Measurements from ENCODE around the gene LRRC72.
"Not testable (repeated sequence)": the region's sequence is repeated elsewhere in the genome, so short reads cannot be mapped to it uniquely, and the experiment has no call there.

Gene LRRC72

DNA sequence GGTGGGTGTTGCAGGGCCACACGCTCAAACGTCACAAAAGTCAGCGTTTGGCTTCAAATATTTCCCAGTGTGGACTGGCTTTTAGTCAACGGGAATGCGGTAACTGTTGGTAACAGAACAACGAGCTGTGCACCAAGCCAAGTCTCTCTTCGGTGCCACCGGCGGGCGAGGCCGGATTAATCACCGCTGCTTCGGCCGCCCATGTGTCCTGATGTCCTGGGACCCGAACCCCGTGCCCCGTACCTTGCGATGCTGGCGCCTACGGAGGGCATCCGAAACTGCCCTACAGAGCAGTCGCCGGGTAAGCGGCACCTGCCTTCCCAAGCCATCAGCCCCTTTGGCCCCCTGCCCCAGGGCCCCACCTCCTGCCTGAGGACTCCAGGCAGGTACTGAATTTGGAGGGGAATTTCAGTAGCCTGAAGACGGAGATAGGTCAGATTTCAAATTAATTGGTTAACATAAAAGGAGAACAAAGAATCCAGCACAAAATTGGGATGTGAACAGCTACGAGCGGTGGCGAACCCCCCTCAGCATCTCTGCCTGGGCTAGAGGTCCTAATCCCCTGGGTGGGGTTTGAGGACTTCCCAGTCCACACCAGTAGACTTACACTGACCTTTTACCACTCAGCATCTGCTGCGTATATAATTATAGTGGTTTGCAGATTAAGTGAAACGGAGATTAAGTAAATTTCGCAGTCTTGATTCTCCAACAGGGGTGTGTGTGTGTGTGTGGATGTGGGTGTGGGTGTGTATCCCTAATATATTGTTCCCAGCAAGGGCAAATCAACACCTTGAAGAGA, at the start of gene LRRC72:
LRRC72 (plus strand) TSS at position 84 of the 799 bp plus-strand sequence; CDS start at position 212, 128 bp downstream.
- DNase-seq (ENCODE audit: low spot score) = no peak

DNA sequence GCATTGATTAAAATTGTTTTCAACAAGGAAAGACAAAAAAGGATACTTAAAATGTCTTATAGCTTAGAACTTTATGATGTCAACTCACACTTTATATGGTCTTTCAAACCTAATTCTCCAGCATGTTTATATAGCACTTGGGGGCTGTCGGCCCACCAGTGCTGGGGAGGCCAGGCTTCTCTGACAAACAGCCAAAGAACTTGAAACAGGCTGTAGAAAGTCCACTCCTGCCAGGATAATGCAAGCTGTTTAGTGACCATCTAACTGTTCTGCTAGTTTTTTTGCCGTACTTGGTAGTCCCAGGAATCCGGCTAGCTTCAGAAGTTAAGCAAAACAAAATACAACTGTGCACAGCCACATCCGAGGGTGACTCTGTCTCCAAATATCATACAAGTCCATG, 47.5 kb upstream of the LRRC72 start:
- no peak for DNase-seq (ENCODE audit: low spot score)

DNA sequence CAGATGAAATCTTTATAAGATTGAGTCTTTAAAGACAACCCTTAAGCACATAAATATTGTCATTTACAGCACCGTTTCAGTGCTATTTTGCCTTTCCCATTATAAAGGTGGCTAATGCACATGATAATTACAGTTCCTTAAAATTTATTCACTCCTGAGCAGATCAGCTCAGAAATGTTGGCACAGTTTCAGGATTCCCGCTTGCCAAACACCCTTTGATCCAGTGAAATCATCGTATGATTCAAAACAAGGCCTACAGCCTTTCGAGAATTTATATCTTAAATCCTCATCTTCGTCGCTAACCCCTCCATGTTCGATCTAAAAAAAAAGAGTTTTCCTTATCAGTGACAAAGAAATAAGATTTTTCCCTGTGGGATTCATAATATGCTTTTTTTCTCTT, 47.0 kb upstream of the LRRC72 start:
- DNase-seq (ENCODE audit: low spot score) = no peak

DNA sequence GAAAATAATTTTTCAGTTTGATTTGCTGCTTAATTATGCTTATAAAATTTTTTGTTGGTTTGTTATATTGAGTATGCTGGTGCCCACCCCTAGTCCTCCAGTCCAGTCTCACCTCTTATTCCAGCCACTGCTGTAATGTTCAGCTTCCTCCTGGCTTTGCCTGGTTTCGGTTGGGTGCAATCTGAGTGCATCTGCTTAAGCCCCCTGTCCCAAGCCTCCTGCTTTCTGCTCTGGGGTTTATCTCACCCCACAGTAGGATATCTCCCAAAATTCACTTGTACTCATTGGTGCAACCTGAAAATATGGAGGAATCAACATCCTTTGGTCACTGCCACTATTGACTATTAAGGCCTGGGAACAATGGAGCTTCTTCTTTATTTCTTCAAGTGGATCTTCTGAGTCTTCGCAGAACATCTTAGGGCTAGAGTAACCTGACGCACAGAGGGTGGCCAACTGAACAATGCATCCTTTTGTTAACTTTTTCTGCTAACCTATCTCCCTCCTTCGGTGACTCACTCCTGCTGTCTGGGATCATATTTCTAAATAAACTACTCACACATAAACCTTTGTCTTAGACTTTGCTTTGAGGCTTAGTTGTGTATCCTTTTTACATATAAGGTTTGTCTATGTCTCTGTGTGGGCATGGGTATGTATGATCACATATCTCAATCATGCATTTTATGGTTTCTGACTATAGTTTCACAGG, 42.0 kb upstream of the LRRC72 start:
- no peak for DNase-seq (ENCODE audit: low spot score)

DNA sequence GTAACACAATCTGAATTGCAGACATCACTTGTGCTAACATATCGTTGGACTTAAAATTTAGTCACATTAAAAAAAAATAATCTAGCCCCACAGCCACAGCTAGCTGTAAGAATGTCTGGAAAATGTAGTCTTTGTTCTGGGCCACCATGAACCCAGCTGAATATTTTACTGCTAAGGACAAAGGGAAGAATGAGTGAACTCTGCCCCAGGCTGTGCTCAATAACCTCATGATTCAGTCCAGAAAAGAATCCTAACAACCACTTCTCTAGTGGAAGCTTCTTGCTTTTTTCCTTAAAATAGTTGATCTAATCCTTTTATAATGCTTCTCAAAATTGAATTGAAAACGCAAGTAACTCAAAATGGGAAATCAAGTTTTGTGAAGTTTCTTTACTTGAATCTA, 35.5 kb upstream of the LRRC72 start:
- no peak for DNase-seq (ENCODE audit: low spot score)

- no peak for DNase-seq (ENCODE audit: low spot score)
These were observed 34.0 kb upstream of the LRRC72 start for GRCh38 chr7:16492513-16493062.

GRCh38 chr7:16493266-16493665, 33.4 kb upstream of the LRRC72 start:
- DNase-seq (ENCODE audit: low spot score) = no peak

GRCh38 chr7:16494551-16494950, 32.1 kb upstream of the LRRC72 start:
- no peak for DNase-seq (ENCODE audit: low spot score)

DNA sequence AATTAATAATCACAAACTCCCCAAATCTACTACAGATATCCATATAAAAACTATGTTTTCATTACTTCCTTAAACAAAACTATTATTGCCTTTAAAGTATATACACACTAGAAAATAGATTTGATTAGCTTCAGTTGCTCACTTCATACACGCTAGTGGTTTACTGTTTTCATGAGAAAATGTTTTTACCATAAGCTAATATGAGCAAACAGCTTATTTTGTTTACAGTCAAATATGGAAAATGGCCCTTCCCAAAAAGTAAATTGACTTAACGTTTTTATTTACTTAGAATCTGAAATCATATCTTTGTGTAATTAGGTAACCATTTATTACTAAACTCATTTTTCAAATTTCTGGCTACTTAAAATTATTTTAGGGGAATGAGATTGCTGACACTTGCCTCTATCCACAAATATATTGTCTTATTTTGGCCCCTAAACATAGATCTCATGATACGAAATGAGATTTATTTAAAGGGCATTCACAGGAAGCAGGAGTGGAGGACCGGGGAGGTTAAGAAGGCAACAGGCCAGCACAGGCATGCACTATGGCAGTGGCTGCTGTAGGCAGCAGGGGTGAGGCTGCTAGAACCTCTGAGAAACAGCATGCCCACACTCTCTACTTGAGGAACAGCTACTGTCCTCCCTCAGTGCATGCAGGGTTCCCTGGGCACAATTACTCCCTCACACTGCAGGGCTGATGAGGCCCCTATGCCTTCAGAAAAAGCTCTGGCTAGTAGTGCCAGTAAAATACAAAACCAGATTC, 31.5 kb upstream of the LRRC72 start:
- no peak for DNase-seq (ENCODE audit: low spot score)

- DNase-seq (ENCODE audit: low spot score) = no peak
These were observed 28.5 kb upstream of the LRRC72 start for GRCh38 chr7:16498122-16498521.

GRCh38 chr7:16502303-16502702, 24.3 kb upstream of the LRRC72 start:
- no peak for DNase-seq (ENCODE audit: low spot score)

GRCh38 chr7:16504019-16504418, 22.6 kb upstream of the LRRC72 start:
- DNase-seq (ENCODE audit: low spot score) = no peak

GRCh38 chr7:16506422-16506821, 20.2 kb upstream of the LRRC72 start:
- not testable (repeated sequence) for DNase-seq (ENCODE audit: low spot score)

- no peak for DNase-seq (ENCODE audit: low spot score)
These were observed 16.8 kb upstream of the LRRC72 start for GRCh38 chr7:16509829-16510228.

- DNase-seq (ENCODE audit: low spot score) = no peak
These were observed 15.3 kb upstream of the LRRC72 start for GRCh38 chr7:16511314-16511713.

- DNase-seq (ENCODE audit: low spot score) = no peak
These were observed 14.5 kb upstream of the LRRC72 start for GRCh38 chr7:16512097-16512496.

DNA sequence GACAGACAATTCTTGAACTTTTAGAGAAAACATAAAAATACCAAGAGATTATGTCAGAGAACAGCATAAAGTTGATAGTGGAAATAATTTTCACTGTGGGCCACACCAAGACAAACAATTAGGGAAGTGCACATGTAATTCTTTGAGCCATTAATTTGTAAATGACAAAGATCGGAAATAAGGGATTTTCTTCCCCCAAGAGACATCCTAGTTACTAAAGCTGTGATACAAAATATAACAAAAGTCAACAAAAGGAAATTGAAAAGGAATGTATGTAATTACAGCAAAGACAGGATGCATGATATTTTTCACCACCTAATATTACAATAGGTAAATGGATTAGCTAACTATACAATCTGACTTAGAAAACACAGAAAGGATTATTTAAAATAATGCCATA, 12.4 kb upstream of the LRRC72 start:
- no peak for DNase-seq (ENCODE audit: low spot score)

DNA sequence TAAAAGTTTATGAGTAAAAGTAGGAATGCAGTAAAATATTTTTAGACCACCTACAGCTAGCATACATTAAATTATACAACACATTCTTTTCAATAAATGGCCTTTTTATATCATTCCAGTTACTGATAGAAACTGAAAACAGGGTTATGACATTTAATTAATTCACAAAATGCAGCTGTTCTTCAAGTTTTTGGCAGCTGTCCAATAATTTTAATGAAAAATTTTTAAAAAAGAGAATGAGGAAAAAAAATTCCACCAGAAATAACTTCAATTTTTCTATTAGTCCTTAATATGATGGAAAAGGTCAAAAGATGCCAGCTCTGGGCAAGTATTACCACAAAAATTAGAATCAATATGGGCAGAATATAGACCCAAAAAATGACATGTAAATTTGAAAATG, 11.9 kb upstream of the LRRC72 start:
- DNase-seq (ENCODE audit: low spot score) = no peak

DNA sequence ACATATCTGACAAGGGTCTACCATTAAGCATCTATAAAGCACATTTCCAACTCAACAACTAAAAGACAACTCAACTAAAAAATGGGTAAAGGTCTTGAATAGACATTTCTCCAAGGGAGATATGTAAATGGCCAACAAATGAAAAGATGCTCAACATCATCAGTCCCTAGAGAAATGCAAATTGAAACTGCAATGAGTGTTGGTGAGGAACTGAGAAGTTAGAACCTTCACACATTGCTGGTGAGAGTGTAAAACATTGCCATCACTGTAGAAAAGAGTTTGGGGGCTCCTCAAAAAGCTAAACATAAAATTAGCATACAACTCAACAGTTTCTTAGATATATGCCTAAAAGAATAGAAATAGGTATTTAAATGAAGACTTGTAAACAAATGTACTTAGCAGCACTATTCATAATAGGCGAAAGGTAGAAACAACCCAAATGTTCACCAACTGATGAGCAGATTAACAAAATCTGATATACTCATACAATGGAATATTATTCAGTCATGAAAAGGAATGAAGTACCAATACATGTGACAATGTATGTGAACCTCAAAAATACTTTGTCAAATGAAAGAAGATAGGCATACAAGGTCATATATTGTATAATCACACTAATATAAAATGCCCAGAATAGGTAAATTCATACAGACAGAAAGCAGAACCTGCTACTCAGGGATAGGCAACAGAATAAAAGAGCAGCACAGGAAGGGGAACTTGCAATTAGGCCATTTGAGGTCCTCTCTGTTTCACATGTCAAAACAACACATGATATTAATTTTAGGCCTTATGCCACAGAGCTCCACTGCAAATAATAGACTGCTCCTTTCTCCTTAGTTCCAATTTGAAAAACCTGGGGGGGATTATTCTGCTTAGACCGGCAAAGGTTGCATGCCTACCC, 10.6 kb upstream of the LRRC72 start:
- no peak for DNase-seq (ENCODE audit: low spot score)

GRCh38 chr7:16519985-16520384, 6.6 kb upstream of the LRRC72 start:
- DNase-seq (ENCODE audit: low spot score) = not testable (repeated sequence)

DNA sequence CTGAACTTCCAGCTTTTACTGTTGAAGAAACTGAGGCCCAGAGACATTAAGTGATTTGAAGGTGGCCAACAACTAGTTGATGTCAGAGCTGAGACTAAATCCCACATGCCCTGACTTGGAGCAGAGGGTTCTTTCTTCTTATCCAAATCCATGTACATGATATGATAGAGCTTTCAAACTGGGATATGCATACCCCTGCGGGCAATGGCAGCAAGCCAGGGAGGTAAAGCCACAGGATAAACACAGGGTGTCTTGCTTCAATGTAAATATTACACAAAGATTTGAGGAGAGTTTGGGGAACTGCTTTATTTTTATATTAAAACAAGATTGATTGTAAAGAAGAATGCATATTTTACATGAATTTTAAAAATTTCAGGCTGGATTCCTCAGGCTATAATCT, 2.3 kb upstream of the LRRC72 start:
- no peak for DNase-seq (ENCODE audit: low spot score)
